HFF-Myc (cell line): ENCODE measurements around the gene EIPR1.
"Not testable (repeated sequence)": the region's sequence is repeated elsewhere in the genome, so short reads cannot be mapped to it uniquely, and the experiment has no call there.

Experiments used
- DNase-seq: peaks from one replicate; pipeline ENCODE4 v3.0.0-alpha.2; 2011; ENCODE audit warnings: low read depth; ENCODE audit errors: extremely low read depth
- H3K4me3 ChIP-seq: replicated peaks from 2 replicates; pipeline ENCODE4 v1.5.1; 2011; ENCODE audit warnings: low read depth, mild to moderate bottlenecking, control low read depth, low read length
- TF ChIP-seq, protein P1 (sequence below): IDR thresholded peaks from 2 replicates; pipeline ENCODE4 v1.5.1; 2012; ENCODE audit warnings: mild to moderate bottlenecking, low read depth, low read length, control low read depth; ENCODE audit errors: missing control alignments

EIPR1 gene

GRCh38 chr2:3285901-3286645 is 91.5 kb downstream of the EIPR1 start:
- no peak for DNase-seq
- H3K4me3 ChIP-seq: no peak overlapping the region
- TF ChIP-seq, protein P1, sequence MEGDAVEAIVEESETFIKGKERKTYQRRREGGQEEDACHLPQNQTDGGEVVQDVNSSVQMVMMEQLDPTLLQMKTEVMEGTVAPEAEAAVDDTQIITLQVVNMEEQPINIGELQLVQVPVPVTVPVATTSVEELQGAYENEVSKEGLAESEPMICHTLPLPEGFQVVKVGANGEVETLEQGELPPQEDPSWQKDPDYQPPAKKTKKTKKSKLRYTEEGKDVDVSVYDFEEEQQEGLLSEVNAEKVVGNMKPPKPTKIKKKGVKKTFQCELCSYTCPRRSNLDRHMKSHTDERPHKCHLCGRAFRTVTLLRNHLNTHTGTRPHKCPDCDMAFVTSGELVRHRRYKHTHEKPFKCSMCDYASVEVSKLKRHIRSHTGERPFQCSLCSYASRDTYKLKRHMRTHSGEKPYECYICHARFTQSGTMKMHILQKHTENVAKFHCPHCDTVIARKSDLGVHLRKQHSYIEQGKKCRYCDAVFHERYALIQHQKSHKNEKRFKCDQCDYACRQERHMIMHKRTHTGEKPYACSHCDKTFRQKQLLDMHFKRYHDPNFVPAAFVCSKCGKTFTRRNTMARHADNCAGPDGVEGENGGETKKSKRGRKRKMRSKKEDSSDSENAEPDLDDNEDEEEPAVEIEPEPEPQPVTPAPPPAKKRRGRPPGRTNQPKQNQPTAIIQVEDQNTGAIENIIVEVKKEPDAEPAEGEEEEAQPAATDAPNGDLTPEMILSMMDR: no peak

DNA sequence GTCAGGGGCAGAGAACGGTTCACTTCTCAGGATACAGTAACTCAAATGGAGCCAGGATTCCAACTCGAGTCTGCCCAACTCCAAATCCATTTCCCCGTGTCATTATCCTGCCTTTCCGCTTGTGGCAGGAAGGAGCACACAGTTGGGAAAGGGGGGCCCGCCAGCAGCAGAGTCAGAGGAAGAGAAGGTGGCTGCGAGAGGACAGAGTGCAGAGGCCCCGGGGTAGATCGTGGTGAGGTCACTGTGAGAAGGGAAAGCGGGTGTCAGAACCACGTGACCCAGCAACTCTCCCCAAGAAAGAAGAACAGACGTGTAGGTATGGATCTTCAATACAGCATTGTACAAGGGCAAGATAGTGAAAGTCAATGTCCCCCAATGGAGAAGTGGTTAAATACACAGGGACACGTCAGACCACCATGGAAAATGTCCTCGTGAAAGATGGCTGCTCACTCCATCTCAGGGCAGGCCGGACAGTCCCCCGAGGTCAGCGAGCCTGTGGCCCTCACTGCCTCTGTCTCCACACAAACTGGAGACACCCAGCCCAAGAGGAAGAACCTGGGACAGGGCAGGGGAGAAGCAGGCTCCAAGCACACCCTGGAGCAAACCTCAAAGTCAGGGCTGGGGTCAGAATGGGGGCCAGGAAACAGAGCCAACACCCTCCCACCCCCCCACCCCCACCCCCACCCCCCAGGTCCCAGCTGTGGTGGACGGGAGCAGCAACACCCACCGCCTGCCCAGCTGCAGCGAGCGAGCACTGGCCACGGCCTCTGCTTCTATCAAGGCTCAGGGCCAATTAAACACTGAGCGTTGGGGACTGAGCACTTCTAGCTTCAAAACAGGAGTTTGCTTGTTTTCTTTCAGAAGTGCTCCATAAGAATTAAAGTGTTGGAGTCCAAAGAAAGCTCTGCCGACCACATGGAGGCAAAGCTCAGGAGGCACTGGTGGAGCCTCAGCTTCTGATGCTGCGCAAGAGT is 92.7 kb downstream of the EIPR1 start:
- TF ChIP-seq, protein P1: no peak
- no peak overlapping the region for H3K4me3 ChIP-seq
- no peak for DNase-seq

- H3K4me3 ChIP-seq, DNase-seq: not testable (repeated sequence)
These were observed 93.6 kb downstream of the EIPR1 start for GRCh38 chr2:3283876-3284656.

- DNase-seq: no peak
- TF ChIP-seq, protein P1: no peak
- no peak overlapping the region for H3K4me3 ChIP-seq
These were observed 94.4 kb downstream of the EIPR1 start for GRCh38 chr2:3283206-3283605.

DNA sequence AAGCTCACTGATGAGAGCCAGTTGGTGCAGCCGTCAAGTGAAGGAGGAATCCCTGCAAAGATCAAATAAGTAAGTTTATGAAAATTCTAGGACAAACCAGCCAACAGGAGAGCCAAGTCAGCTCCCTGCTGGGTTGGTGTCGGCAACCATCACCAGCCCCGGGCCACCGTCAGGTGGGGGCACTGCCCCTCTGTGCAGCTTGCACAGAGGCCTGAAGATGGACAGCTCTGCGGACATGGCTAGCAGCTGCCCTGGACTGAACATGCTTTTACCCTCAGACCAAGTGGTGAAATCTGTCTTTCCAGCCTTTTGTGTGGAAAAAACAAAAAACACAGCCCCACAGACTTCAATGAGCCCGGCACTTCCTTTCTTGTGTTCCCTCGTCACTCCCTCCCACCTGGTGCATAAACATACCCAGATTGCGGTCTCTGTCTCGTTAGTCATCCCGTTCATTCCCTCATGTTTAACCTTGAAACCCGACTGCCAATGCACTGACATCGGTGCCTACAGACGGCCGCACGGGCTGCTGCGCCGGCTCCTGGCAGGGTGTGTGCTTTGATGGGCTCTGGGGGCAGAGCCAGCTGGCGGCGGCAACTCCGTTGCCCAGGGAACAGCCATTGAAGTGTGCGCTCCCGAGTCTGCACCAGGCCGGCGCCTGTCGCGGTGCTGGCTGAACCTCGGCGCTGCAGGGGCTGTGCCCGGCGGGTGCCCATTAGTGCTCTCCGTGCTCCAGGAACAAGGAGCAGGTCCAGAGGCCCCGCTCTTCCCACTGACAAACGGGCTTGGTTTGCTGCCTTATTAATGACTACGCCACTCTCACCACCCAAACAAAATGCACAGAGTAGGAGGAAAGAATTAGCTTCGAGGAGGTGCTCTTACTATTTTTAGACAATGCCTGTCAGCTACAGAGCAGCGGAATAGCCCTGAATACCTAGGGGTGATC is 95.3 kb downstream of the EIPR1 start:
- no peak overlapping the region for H3K4me3 ChIP-seq
- DNase-seq: no peak
- TF ChIP-seq, protein P1: no peak

GRCh38 chr2:3280683-3281520 is 96.7 kb downstream of the EIPR1 start:
- no peak overlapping the region for H3K4me3 ChIP-seq
- TF ChIP-seq, protein P1: no peak
- DNase-seq: no peak
